Right forelimb (tissue), 1 donor: ENCODE results near the gene INTS7.

Source experiments
- DNase-seq: peaks from one replicate; pipeline ENCODE4 v3.0.0-alpha.2; 2018

INTS7 gene

GRCh38 chr1:212035123-212035834 lies at the start of gene INTS7, which contains the start of gene DTL:
TSS of gene INTS7 (minus strand) at chr1:212035557. CDS start at chr1:212035437, 120 bp downstream.
TSS of gene DTL (plus strand) at chr1:212035748. CDS start at chr1:212035891, 143 bp downstream.
- peak; percentile 99 for DNase-seq

GRCh38 chr1:212082765-212083406 lies 47.5 kb upstream of the INTS7 start:
- DNase-seq = no peak

- DNase-seq = no peak
These were observed 43.5 kb upstream of the INTS7 start for GRCh38 chr1:212078826-212079225.

- DNase-seq = no peak
These were observed 41.7 kb upstream of the INTS7 start for GRCh38 chr1:212077028-212077427.

GRCh38 chr1:212074856-212075255 lies 39.5 kb upstream of the INTS7 start:
- no peak for DNase-seq

- no peak for DNase-seq
These were observed 39.0 kb upstream of the INTS7 start for GRCh38 chr1:212074313-212074712.

- no peak for DNase-seq
These were observed 38.1 kb upstream of the INTS7 start for GRCh38 chr1:212073490-212073889.

GRCh38 chr1:212072047-212072446 lies 36.7 kb upstream of the INTS7 start:
- no peak for DNase-seq

- no peak for DNase-seq
These were observed 35.5 kb upstream of the INTS7 start for GRCh38 chr1:212070720-212071302.

- no peak for DNase-seq
These were observed 32.4 kb upstream of the INTS7 start for GRCh38 chr1:212067787-212068186.

- DNase-seq = no peak
These were observed 27.6 kb upstream of the INTS7 start for GRCh38 chr1:212062832-212063438.

GRCh38 chr1:212060632-212061472 lies 25.5 kb upstream of the INTS7 start:
- DNase-seq = no peak

GRCh38 chr1:212055333-212055732 lies 20.0 kb upstream of the INTS7 start:
- no peak for DNase-seq

- no peak for DNase-seq
These were observed 18.6 kb upstream of the INTS7 start for GRCh38 chr1:212053993-212054392.

- no peak for DNase-seq
These were observed 10.6 kb upstream of the INTS7 start for GRCh38 chr1:212045981-212046380.

- DNase-seq = no peak
These were observed 9.5 kb upstream of the INTS7 start for GRCh38 chr1:212044851-212045250.

GRCh38 chr1:212042436-212042835 lies 7.1 kb upstream of the INTS7 start:
- DNase-seq = no peak

- DNase-seq = no peak
These were observed 5.5 kb upstream of the INTS7 start for GRCh38 chr1:212040629-212041412.

- no peak for DNase-seq
These were observed 4.3 kb upstream of the INTS7 start for GRCh38 chr1:212039622-212040021.

- no peak for DNase-seq
These were observed 2.5 kb upstream of the INTS7 start for GRCh38 chr1:212037900-212038299.

- no peak for DNase-seq
These were observed 663 bp upstream of the INTS7 start for GRCh38 chr1:212035835-212036605.
